ENCODE data around the gene KLK1. TPM values are rescaled to one million over a fixed set of nuclear protein-coding genes. Genes with fewer than 3 reads are reported as not detected.
A peak's percentile ranks its signal among the peaks of the same experiment; 100 is the strongest.
"Not testable (repeated sequence)": the region's sequence is repeated elsewhere in the genome, so short reads cannot be mapped to it uniquely, and the experiment has no call there.

KLK1 gene
- total and polyA plus RNA-seq, 4 donors = 0.25 to 0.92 (median 0.83) TPM; not detected in 1

GRCh38 chr19:50772476-50772875, 51.1 kb downstream of the KLK1 start:
- Histone ChIP-seq H3K4me3 (no peak overlapping the region), H3K4me1 (ENCODE audit: control insufficient read depth in 5 of 5, insufficient read depth in 5 of 5, low read length in 5 of 5) (no peaks in the 10 kb centered on the region), H3K27me3 (ENCODE audit: control insufficient read depth in 3 of 3, insufficient read depth in 3 of 3, low read length in 2 of 3) (peaks cover 0 to 5% (median under 1%) of the 10 kb centered on the region in 3 donors), H3K36me3 (ENCODE audit: control insufficient read depth in 4 of 4, insufficient read depth in 4 of 4, low read length in 4 of 4) (no peaks in the 10 kb centered on the region), H3K9me3 (ENCODE audit: control insufficient read depth in 4 of 4, insufficient read depth in 3 of 4, low read length in 3 of 4) (no peaks in the 10 kb centered on the region), H3K9ac (ENCODE audit: insufficient read depth in 1 of 2, low read length in 2 of 2) (no peak overlapping the region), H3K27ac (ENCODE audit: low read depth in 1 of 2, low read length in 1 of 2) (no peak overlapping the region)
- TF ChIP-seq CTCF (IDR thresholded peaks at IDR 0.05; ENCODE audit: control extremely low read depth, extremely low read depth) = no peak
- no peak for DNase-seq
- 39 to 57% methylated on average over 2 of the region's 2 CpGs for WGBS, 2 donors
- ATAC-seq (ENCODE audit: insufficient read depth, low FRiP score) = no peak

- Histone ChIP-seq H3K9ac (ENCODE audit: insufficient read depth in 1 of 2, low read length in 2 of 2) (no peak overlapping the region), H3K4me1 (ENCODE audit: control insufficient read depth in 5 of 5, insufficient read depth in 5 of 5, low read length in 5 of 5) (no peaks in the 10 kb centered on the region), H3K36me3 (ENCODE audit: control insufficient read depth in 4 of 4, insufficient read depth in 4 of 4, low read length in 4 of 4) (no peaks in the 10 kb centered on the region), H3K27ac (ENCODE audit: low read depth in 1 of 2, low read length in 1 of 2) (no peak overlapping the region), H3K9me3 (ENCODE audit: control insufficient read depth in 4 of 4, insufficient read depth in 3 of 4, low read length in 3 of 4) (no peaks in the 10 kb centered on the region), H3K4me3 (no peak overlapping the region), H3K27me3 (ENCODE audit: control insufficient read depth in 3 of 3, insufficient read depth in 3 of 3, low read length in 2 of 3) (no peaks in the 10 kb centered on the region)
- no peak for TF ChIP-seq CTCF (IDR thresholded peaks at IDR 0.05; ENCODE audit: control extremely low read depth, extremely low read depth)
- no peak for DNase-seq
- no peak for ATAC-seq (ENCODE audit: insufficient read depth, low FRiP score)
- WGBS, 2 donors = 83 to 90% methylated on average over 13 of the region's 13 CpGs
Observed at GRCh38 chr19:50770888-50771287, 52.7 kb downstream of the KLK1 start.

- not testable (repeated sequence) for ATAC-seq (ENCODE audit: insufficient read depth, low FRiP score); H3K9ac ChIP-seq (ENCODE audit: insufficient read depth in 1 of 2, low read length in 2 of 2); H3K36me3 ChIP-seq (ENCODE audit: control insufficient read depth in 4 of 4, insufficient read depth in 4 of 4, low read length in 4 of 4); H3K4me3 ChIP-seq; DNase-seq; H3K27me3 ChIP-seq (ENCODE audit: control insufficient read depth in 3 of 3, insufficient read depth in 3 of 3, low read length in 2 of 3); H3K27ac ChIP-seq (ENCODE audit: low read depth in 1 of 2, low read length in 1 of 2); H3K9me3 ChIP-seq (ENCODE audit: control insufficient read depth in 4 of 4, insufficient read depth in 3 of 4, low read length in 3 of 4); H3K4me1 ChIP-seq (ENCODE audit: control insufficient read depth in 5 of 5, insufficient read depth in 5 of 5, low read length in 5 of 5)
- 86 to 90% methylated on average over 2 of the region's 2 CpGs for WGBS, 2 donors
Observed at GRCh38 chr19:50770164-50770563, 53.4 kb downstream of the KLK1 start, which contains the start of gene GPR32. TSS of gene GPR32 (plus strand) at chr19:50770464. CDS start at chr19:50770601, 137 bp downstream.

Small RNA genes lying within 50 kb of the gene (small RNA-seq; reads per million reads assigned to genes)
- gene SNORD88A (ENCODE audit: low replicate concordance) (159 reads per million, percentile 98 among the genes with 10 or more reads in this experiment), gene SNORD88B (ENCODE audit: low replicate concordance) (not detected), gene SNORD88C (ENCODE audit: low replicate concordance) (not detected)

Other genes with a start within 250 kb of the KLK1 start
- 1 to 10 TPM in 1 of 2 donors, under 1 TPM in 1; 0.60 to 1.5 TPM for gene SYT3, start 183.9 kb downstream of the KLK1 start, total RNA-seq
- gene SYT3, start 183.9 kb downstream of the KLK1 start, polyA plus RNA-seq = under 1 TPM; 0.23 to 0.81 TPM
- 1 to 10 TPM in 1 of 2 donors, not detected in 1; 2.5 TPM for gene C19orf81, start 174.3 kb downstream of the KLK1 start, total RNA-seq
- gene C19orf81, start 174.3 kb downstream of the KLK1 start, polyA plus RNA-seq = 1 to 10 TPM; 1.3 to 1.7 TPM
- 1 to 10 TPM in 1 of 2 donors, under 1 TPM in 1; 0.15 to 1.2 TPM for gene SHANK1, start 104.0 kb downstream of the KLK1 start, total RNA-seq
- under 1 TPM; 0.18 to 0.24 TPM for gene SHANK1, start 104.0 kb downstream of the KLK1 start, polyA plus RNA-seq
- gene CLEC11A, start 100.4 kb downstream of the KLK1 start, total RNA-seq = 10 to 100 TPM in 1 of 2 donors, 1 to 10 TPM in 1; 7.7 to 24.6 TPM
- 10 to 100 TPM in 1 of 2 donors, 1 to 10 TPM in 1; 8.5 to 13.7 TPM for gene CLEC11A, start 100.4 kb downstream of the KLK1 start, polyA plus RNA-seq
- not detected for gene GPR32, start 53.3 kb downstream of the KLK1 start, total RNA-seq
- gene GPR32, start 53.3 kb downstream of the KLK1 start, polyA plus RNA-seq = not detected
- not detected for gene ACP4, start 33.4 kb downstream of the KLK1 start, total RNA-seq
- gene ACP4, start 33.4 kb downstream of the KLK1 start, polyA plus RNA-seq = not detected
- gene KLK15, start 9.8 kb upstream of the KLK1 start, total RNA-seq = not detected
- gene KLK15, start 9.8 kb upstream of the KLK1 start, polyA plus RNA-seq = not detected
- not detected for gene KLK3, start 31.1 kb upstream of the KLK1 start, total RNA-seq
- not detected for gene KLK3, start 31.1 kb upstream of the KLK1 start, polyA plus RNA-seq
- gene KLK2, start 49.7 kb upstream of the KLK1 start, total RNA-seq = not detected
- not detected for gene KLK2, start 49.7 kb upstream of the KLK1 start, polyA plus RNA-seq
- not detected for gene KLK4, start 87.6 kb upstream of the KLK1 start, total RNA-seq
- under 1 TPM; 0.03 to 0.26 TPM for gene KLK4, start 87.6 kb upstream of the KLK1 start, polyA plus RNA-seq
- gene KLK5, start 129.3 kb upstream of the KLK1 start, total RNA-seq = under 1 TPM in 1 of 2 donors, not detected in 1; 0.60 TPM
- gene KLK5, start 129.3 kb upstream of the KLK1 start, polyA plus RNA-seq = under 1 TPM in 1 of 2 donors, not detected in 1; 0.06 TPM
- not detected for gene KLK6, start 145.8 kb upstream of the KLK1 start, total RNA-seq
- gene KLK6, start 145.8 kb upstream of the KLK1 start, polyA plus RNA-seq = not detected
- gene KLK7, start 160.1 kb upstream of the KLK1 start, total RNA-seq = under 1 TPM in 1 of 2 donors, not detected in 1; 0.31 TPM
- under 1 TPM; 0.05 to 0.14 TPM for gene KLK7, start 160.1 kb upstream of the KLK1 start, polyA plus RNA-seq
- not detected for gene KLK8, start 177.8 kb upstream of the KLK1 start, total RNA-seq
- gene KLK8, start 177.8 kb upstream of the KLK1 start, polyA plus RNA-seq = under 1 TPM; 0.39 to 0.74 TPM
- gene KLK10, start 195.9 kb upstream of the KLK1 start, total RNA-seq = 10 to 100 TPM in 1 of 2 donors, 1 to 10 TPM in 1; 9.8 to 24.3 TPM
- 10 to 100 TPM; 15.5 to 34.2 TPM for gene KLK10, start 195.9 kb upstream of the KLK1 start, polyA plus RNA-seq
- gene KLK11, start 202.8 kb upstream of the KLK1 start, total RNA-seq = 10 to 100 TPM; 14.1 to 38.6 TPM
- 10 to 100 TPM; 15.3 to 23.6 TPM for gene KLK11, start 202.8 kb upstream of the KLK1 start, polyA plus RNA-seq
- 10 to 100 TPM in 1 of 2 donors, 1 to 10 TPM in 1; 7.3 to 14.4 TPM for gene KLK12, start 211.2 kb upstream of the KLK1 start, total RNA-seq
- 1 to 10 TPM; 1.9 to 9.5 TPM for gene KLK12, start 211.2 kb upstream of the KLK1 start, polyA plus RNA-seq
- gene KLK13, start 241.3 kb upstream of the KLK1 start, total RNA-seq = 1 to 10 TPM in 1 of 2 donors, under 1 TPM in 1; 0.65 to 9.3 TPM
- 1 to 10 TPM; 1.7 to 4.5 TPM for gene KLK13, start 241.3 kb upstream of the KLK1 start, polyA plus RNA-seq

Data from lung (tissue), 13 donors.